Neural cell (in vitro differentiated cells): ENCODE data around the gene TFDP1. TPM values are rescaled to one million over a fixed set of nuclear protein-coding genes. Genes with fewer than 3 reads are reported as not detected.

Source experiments
- H2AFZ ChIP-seq: fragments of 200-600, 300-800 bp; sonication (generic), shearing (Covaris generic); 2 replicates; pipeline ENCODE4 v1.6.0; 2014; ENCODE audit warnings: low read depth, mild to moderate bottlenecking, antibody characterized with exemption, low read length, moderate library complexity
- H3F3A ChIP-seq: fragments of 200-600 bp; shearing (Covaris generic); 2 replicates; pipeline ENCODE4 v1.6.1; 2016; ENCODE audit warnings: mild to moderate bottlenecking, moderate library complexity, mixed read lengths, antibody characterized with exemption, low read length; ENCODE audit not compliant: insufficient read depth, poor library complexity, severe bottlenecking
- H3K27ac ChIP-seq: fragments of 200-600, 300-800 bp; sonication (generic), shearing (Covaris generic); 2 replicates; pipeline ENCODE4 v1.5.1; 2014; ENCODE audit warnings: mild to moderate bottlenecking, low read length, moderate library complexity
- H3K27me3 ChIP-seq: fragments of 300-800, 200-600 bp; sonication (generic), shearing (Covaris generic); 2 replicates; pipeline ENCODE4 v1.6.0; 2014; ENCODE audit warnings: mild to moderate bottlenecking, low read depth, low read length, moderate library complexity; ENCODE audit not compliant: insufficient read depth
- H3K36me3 ChIP-seq: fragments of 300-800, 200-600 bp; sonication (generic), shearing (Covaris generic); 2 replicates; pipeline ENCODE4 v1.5.1; 2014; ENCODE audit warnings: mild to moderate bottlenecking, antibody characterized with exemption, low read length, moderate library complexity; ENCODE audit not compliant: insufficient read depth
- H3K4me2 ChIP-seq: fragments of 300-800, 200-600 bp; sonication (generic), shearing (Covaris generic); 2 replicates; pipeline ENCODE4 v1.6.0; 2014; ENCODE audit warnings: mild to moderate bottlenecking, low read length
- H3K4me3 ChIP-seq: fragments of 300-800, 200-600 bp; sonication (generic), shearing (Covaris generic); 2 replicates; pipeline ENCODE4 v1.5.1; 2014; ENCODE audit warnings: mild to moderate bottlenecking, low read length, moderate library complexity
- H3K79me2 ChIP-seq: fragments of 200-600 bp; shearing (Covaris generic); replicated peaks from 2 replicates; pipeline ENCODE4 v1.6.0; 2014; ENCODE audit warnings: mild to moderate bottlenecking, low read length, moderate library complexity; ENCODE audit not compliant: insufficient read depth
- H3K9ac ChIP-seq: fragments of 300-800, 200-600 bp; sonication (generic), shearing (Covaris generic); 2 replicates; pipeline ENCODE4 v1.6.1; 2016; ENCODE audit warnings: mild to moderate bottlenecking, low read length, mixed read lengths
- H3K9me2 ChIP-seq: fragments of 200-600 bp; shearing (Covaris generic); 2 replicates; pipeline ENCODE4 v1.6.1; 2016; ENCODE audit warnings: mild to moderate bottlenecking, low read length, mixed read lengths; ENCODE audit not compliant: insufficient read depth
- H3K9me3 ChIP-seq: fragments of 200-600, 300-800 bp; sonication (generic), shearing (Covaris generic); 2 replicates; pipeline ENCODE4 v1.6.1; 2016; ENCODE audit warnings: mild to moderate bottlenecking, mixed run types, low read length, moderate library complexity, mixed read lengths
- H4K20me1 ChIP-seq: fragments of 200-600 bp; shearing (Covaris generic); 2 replicates; pipeline ENCODE4 v1.6.1; 2016; ENCODE audit warnings: mild to moderate bottlenecking, mixed run types; ENCODE audit not compliant: insufficient read depth
- CTCF ChIP-seq: fragments of 450-650 bp; IDR thresholded peaks from 2 replicates; pipeline ENCODE4 v1.5.1; 2014; ENCODE audit warnings: antibody characterized with exemption, mild to moderate bottlenecking, moderate library complexity; ENCODE audit not compliant: poor library complexity, severe bottlenecking
- EP300 ChIP-seq: fragments of 450-650 bp; conservative IDR thresholded peaks from 2 replicates; pipeline ENCODE4 v1.6.1; 2014; ENCODE audit warnings: antibody characterized with exemption, mild to moderate bottlenecking, moderate library complexity; ENCODE audit not compliant: poor library complexity, severe bottlenecking
- EZH2 ChIP-seq: fragments of 200-600, 300-800 bp; shearing (Covaris generic), sonication (generic); IDR thresholded peaks from 2 replicates; pipeline ENCODE4 v1.6.1; 2014; ENCODE audit warnings: antibody characterized with exemption, low read length, borderline replicate concordance, mild to moderate bottlenecking; ENCODE audit not compliant: insufficient read depth, poor library complexity, severe bottlenecking
- MXI1 ChIP-seq: fragments of 450-650 bp; conservative IDR thresholded peaks from 2 replicates; pipeline ENCODE4 v1.6.1; 2014; ENCODE audit warnings: antibody characterized with exemption, mild to moderate bottlenecking; ENCODE audit not compliant: poor library complexity, severe bottlenecking
- POLR2AphosphoS5 ChIP-seq: IDR thresholded peaks from 2 replicates; pipeline ENCODE4 v1.6.1; 2012
- RAD21 ChIP-seq: fragments of 450-650 bp; conservative IDR thresholded peaks from 2 replicates; pipeline ENCODE4 v1.6.1; 2014; ENCODE audit warnings: antibody characterized with exemption, mild to moderate bottlenecking, moderate library complexity
- REST ChIP-seq: IDR thresholded peaks from 2 replicates; pipeline ENCODE4 v1.6.1; 2012; ENCODE audit warnings: borderline replicate concordance
- SMC3 ChIP-seq: fragments of 450-650 bp; conservative IDR thresholded peaks from 2 replicates; pipeline ENCODE4 v1.6.1; 2014; ENCODE audit warnings: antibody characterized with exemption, mild to moderate bottlenecking, moderate library complexity; ENCODE audit not compliant: poor library complexity
- TAF1 ChIP-seq: IDR thresholded peaks from 2 replicates; pipeline ENCODE4 v1.6.1; 2012; ENCODE audit warnings: low read depth
- polyA plus RNA-seq: library from polyadenylated mRNA; depleted of rRNA; stranded (reverse); fragments of >200 nt; gene quantifications from 2 replicates; pipeline ENCODE4 v1.2.3, GENCODE V29; 2014

The TFDP1 gene
- polyA plus RNA-seq, 1 donor from 2014 or later: 81.2 TPM

GRCh38 chr13:113648216-113648610 lies 63.7 kb downstream of the TFDP1 start:
- Histone ChIP-seq H4K20me1 (no peaks in the 10 kb centered on the region), H2AFZ (no peak overlapping the region), H3F3A (no peaks in the 10 kb centered on the region), H3K27ac (no peak overlapping the region), H3K4me2 (no peak overlapping the region), H3K79me2 (no peaks in the 10 kb centered on the region), H3K9me3 (no peaks in the 10 kb centered on the region), H3K27me3 (no peaks in the 10 kb centered on the region), H3K36me3 (no peaks in the 10 kb centered on the region), H3K9me2 (no peaks in the 10 kb centered on the region), H3K9ac (no peak overlapping the region), H3K4me3 (no peak overlapping the region)
- TF ChIP-seq EP300 (no peak), RAD21 (no peak), SMC3 (no peak), REST (no peak), EZH2 (no peak), MXI1 (no peak), CTCF (no peak), POLR2AphosphoS5 (no peak), TAF1 (no peak)

DNA sequence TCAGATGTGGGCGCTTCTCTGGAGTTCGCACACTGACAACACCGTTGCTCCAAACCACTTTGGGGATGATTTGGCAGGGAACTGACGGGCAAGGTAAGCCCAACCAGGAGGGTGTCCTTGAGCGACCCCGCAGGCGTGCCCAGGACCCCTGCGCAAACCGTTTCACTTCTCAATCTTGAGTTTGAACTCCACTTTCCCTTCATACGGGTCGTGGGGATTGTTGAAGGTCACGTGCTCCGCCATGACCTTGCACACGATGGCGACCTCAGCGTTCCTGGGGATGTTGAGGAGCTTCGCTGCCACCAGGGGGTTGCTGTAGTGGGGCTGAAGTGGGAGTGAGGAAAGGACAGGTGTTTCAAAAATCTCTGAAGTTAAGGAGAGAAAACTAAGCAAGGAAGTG lies 64.7 kb downstream of the TFDP1 start:
- Histone ChIP-seq H3K9me2 (no peaks in the 10 kb centered on the region), H2AFZ (no peak overlapping the region), H3K27ac (no peak overlapping the region), H3K79me2 (no peaks in the 10 kb centered on the region), H4K20me1 (no peaks in the 10 kb centered on the region), H3K4me2 (no peak overlapping the region), H3K9me3 (no peaks in the 10 kb centered on the region), H3K9ac (no peak overlapping the region), H3K27me3 (no peaks in the 10 kb centered on the region), H3K4me3 (no peak overlapping the region), H3K36me3 (no peaks in the 10 kb centered on the region), H3F3A (no peaks in the 10 kb centered on the region)
- TF ChIP-seq POLR2AphosphoS5 (no peak), CTCF (no peak), TAF1 (no peak), EP300 (no peak), RAD21 (no peak), MXI1 (no peak), REST (no peak), EZH2 (no peak), SMC3 (no peak)
